Measurements from ENCODE around the gene CCDC88C.

The CCDC88C gene

GRCh38 chr14:91329486-91330014 lies 88.1 kb downstream of the CCDC88C start:
- no peak for TF ChIP-seq CTCF (IDR thresholded peaks at IDR 0.05; ENCODE audit: low read depth, low read length)
- H3K4me3 ChIP-seq (replicated peaks in 1 of 2; ENCODE audit: low read depth in 2 of 2, low read length in 2 of 2) = no peak overlapping the region
- DNase-seq (ENCODE audit: low read depth in 2 of 2) = no peak

- no peak for TF ChIP-seq CTCF (IDR thresholded peaks at IDR 0.05; ENCODE audit: low read depth, low read length)
- no peak for DNase-seq (ENCODE audit: low read depth in 2 of 2)
- H3K4me3 ChIP-seq (replicated peaks in 1 of 2; ENCODE audit: low read depth in 2 of 2, low read length in 2 of 2) = no peak overlapping the region
Measured at GRCh38 chr14:91328313-91329050, 89.1 kb downstream of the CCDC88C start.

GRCh38 chr14:91327661-91328312 lies 89.8 kb downstream of the CCDC88C start:
- no peak overlapping the region for H3K4me3 ChIP-seq (replicated peaks in 1 of 2; ENCODE audit: low read depth in 2 of 2, low read length in 2 of 2)
- TF ChIP-seq CTCF (IDR thresholded peaks at IDR 0.05; ENCODE audit: low read depth, low read length) = no peak
- DNase-seq (ENCODE audit: low read depth in 2 of 2) = no peak

- DNase-seq (ENCODE audit: low read depth in 2 of 2) = no peak
- no peak overlapping the region for H3K4me3 ChIP-seq (replicated peaks in 1 of 2; ENCODE audit: low read depth in 2 of 2, low read length in 2 of 2)
- no peak for TF ChIP-seq CTCF (IDR thresholded peaks at IDR 0.05; ENCODE audit: low read depth, low read length)
Measured at GRCh38 chr14:91327250-91327595, 90.4 kb downstream of the CCDC88C start.

GRCh38 chr14:91326514-91327249 lies 90.9 kb downstream of the CCDC88C start:
- H3K4me3 ChIP-seq (replicated peaks in 1 of 2; ENCODE audit: low read depth in 2 of 2, low read length in 2 of 2) = no peak overlapping the region
- DNase-seq (ENCODE audit: low read depth in 2 of 2) = no peak
- no peak for TF ChIP-seq CTCF (IDR thresholded peaks at IDR 0.05; ENCODE audit: low read depth, low read length)

GRCh38 chr14:91324606-91325575 lies 92.7 kb downstream of the CCDC88C start:
- TF ChIP-seq CTCF (IDR thresholded peaks at IDR 0.05; ENCODE audit: low read depth, low read length) = no peak
- no peak for DNase-seq (ENCODE audit: low read depth in 2 of 2)
- H3K4me3 ChIP-seq (replicated peaks in 1 of 2; ENCODE audit: low read depth in 2 of 2, low read length in 2 of 2) = no peak overlapping the region

Data from cardiac fibroblast (primary cell).